Measurements from ENCODE around the gene DDX10. TPM values are rescaled to one million over a fixed set of nuclear protein-coding genes. Genes with fewer than 3 reads are reported as not detected.

The DDX10 gene
- total RNA-seq, 1 experiment from 2014 or later: 78.3 TPM

GRCh38 chr11:108847298-108847990, 182.6 kb downstream of the DDX10 start:
- Mint-ChIP-seq H3K36me3 (ENCODE audit: insufficient read depth, unreplicated experiment) (peaks cover 6% of the 10 kb centered on the region), H3K4me3 (ENCODE audit: unreplicated experiment) (no peak overlapping the region), H3K27me3 (ENCODE audit: insufficient read depth, unreplicated experiment) (no peaks in the 10 kb centered on the region), H3K27ac (ENCODE audit: unreplicated experiment) (no peak overlapping the region), H3K4me1 (ENCODE audit: low read depth, unreplicated experiment) (no peaks in the 10 kb centered on the region), H3K9me3 (ENCODE audit: unreplicated experiment) (no peaks in the 10 kb centered on the region)
- no peaks in the 10 kb centered on the region for H3K27me3 ChIP-seq (replicated peaks; ENCODE audit: control insufficient read depth, insufficient read depth, low read length)
- intact Hi-C loops (cut with micrococcal nuclease; ENCODE audit: unreplicated experiment): no loop called here
- H3K4me1 ChIP-seq: no peaks in the 10 kb centered on the region
- ChIA-PET POLR2A (no interaction called here), CTCF (no interaction called here)
- no peak overlapping the region for H3K4me3 ChIP-seq (ENCODE audit: low read depth, low read length)
- no TSS peak for BruUV-seq (replicated peaks)
- TF ChIP-seq, protein P1, sequence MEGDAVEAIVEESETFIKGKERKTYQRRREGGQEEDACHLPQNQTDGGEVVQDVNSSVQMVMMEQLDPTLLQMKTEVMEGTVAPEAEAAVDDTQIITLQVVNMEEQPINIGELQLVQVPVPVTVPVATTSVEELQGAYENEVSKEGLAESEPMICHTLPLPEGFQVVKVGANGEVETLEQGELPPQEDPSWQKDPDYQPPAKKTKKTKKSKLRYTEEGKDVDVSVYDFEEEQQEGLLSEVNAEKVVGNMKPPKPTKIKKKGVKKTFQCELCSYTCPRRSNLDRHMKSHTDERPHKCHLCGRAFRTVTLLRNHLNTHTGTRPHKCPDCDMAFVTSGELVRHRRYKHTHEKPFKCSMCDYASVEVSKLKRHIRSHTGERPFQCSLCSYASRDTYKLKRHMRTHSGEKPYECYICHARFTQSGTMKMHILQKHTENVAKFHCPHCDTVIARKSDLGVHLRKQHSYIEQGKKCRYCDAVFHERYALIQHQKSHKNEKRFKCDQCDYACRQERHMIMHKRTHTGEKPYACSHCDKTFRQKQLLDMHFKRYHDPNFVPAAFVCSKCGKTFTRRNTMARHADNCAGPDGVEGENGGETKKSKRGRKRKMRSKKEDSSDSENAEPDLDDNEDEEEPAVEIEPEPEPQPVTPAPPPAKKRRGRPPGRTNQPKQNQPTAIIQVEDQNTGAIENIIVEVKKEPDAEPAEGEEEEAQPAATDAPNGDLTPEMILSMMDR (IDR thresholded peaks at IDR 0.05; ENCODE audit: insufficient read depth in 1 of 2, low read depth in 1 of 2, low read length in 1 of 2, severe bottlenecking in 1 of 2, unreplicated experiment in 1 of 2): no peak
- no peaks in the 10 kb centered on the region for H3K9me3 ChIP-seq
- H3K36me3 ChIP-seq (ENCODE audit: control insufficient read depth, insufficient read depth, low read length): no peaks in the 10 kb centered on the region
- DNase-seq: no peak

GRCh38 chr11:108851781-108852180, 186.9 kb downstream of the DDX10 start:
- Histone ChIP-seq H3K36me3 (ENCODE audit: control insufficient read depth, insufficient read depth, low read length) (no peaks in the 10 kb centered on the region), H3K9me3 (no peaks in the 10 kb centered on the region), H3K4me3 (ENCODE audit: low read depth, low read length) (no peak overlapping the region), H3K27me3 (replicated peaks; ENCODE audit: control insufficient read depth, insufficient read depth, low read length) (no peaks in the 10 kb centered on the region), H3K4me1 (no peaks in the 10 kb centered on the region)
- H3K36me3 Mint-ChIP-seq (ENCODE audit: insufficient read depth, unreplicated experiment): peaks cover 6% of the 10 kb centered on the region
- no peaks in the 10 kb centered on the region for H3K9me3 Mint-ChIP-seq (ENCODE audit: unreplicated experiment)
- no peak overlapping the region for H3K27ac Mint-ChIP-seq (ENCODE audit: unreplicated experiment)
- CTCF ChIA-PET: no interaction called here
- DNase-seq: no peak
- intact Hi-C loops (cut with micrococcal nuclease; ENCODE audit: unreplicated experiment): no loop called here
- no peak overlapping the region for H3K4me3 Mint-ChIP-seq (ENCODE audit: unreplicated experiment)
- no peaks in the 10 kb centered on the region for H3K4me1 Mint-ChIP-seq (ENCODE audit: low read depth, unreplicated experiment)
- TF ChIP-seq, protein P1 (IDR thresholded peaks at IDR 0.05; ENCODE audit: insufficient read depth in 1 of 2, low read depth in 1 of 2, low read length in 1 of 2, severe bottlenecking in 1 of 2, unreplicated experiment in 1 of 2): no peak
- BruUV-seq (replicated peaks): no TSS peak
- no peaks in the 10 kb centered on the region for H3K27me3 Mint-ChIP-seq (ENCODE audit: insufficient read depth, unreplicated experiment)
- POLR2A ChIA-PET: no interaction called here

- peaks cover 6% of the 10 kb centered on the region for H3K36me3 Mint-ChIP-seq (ENCODE audit: insufficient read depth, unreplicated experiment)
- H3K27ac Mint-ChIP-seq (ENCODE audit: unreplicated experiment): no peak overlapping the region
- no peaks in the 10 kb centered on the region for H3K4me1 Mint-ChIP-seq (ENCODE audit: low read depth, unreplicated experiment)
- H3K9me3 Mint-ChIP-seq (ENCODE audit: unreplicated experiment): no peaks in the 10 kb centered on the region
- ChIA-PET CTCF (no interaction called here), POLR2A (no interaction called here)
- H3K4me1 ChIP-seq: no peaks in the 10 kb centered on the region
- no peak overlapping the region for H3K4me3 ChIP-seq (ENCODE audit: low read depth, low read length)
- BruUV-seq (replicated peaks): no TSS peak
- DNase-seq: no peak
- TF ChIP-seq, protein P1 (IDR thresholded peaks at IDR 0.05; ENCODE audit: insufficient read depth in 1 of 2, low read depth in 1 of 2, low read length in 1 of 2, severe bottlenecking in 1 of 2, unreplicated experiment in 1 of 2): no peak
- H3K4me3 Mint-ChIP-seq (ENCODE audit: unreplicated experiment): no peak overlapping the region
- no peaks in the 10 kb centered on the region for H3K9me3 ChIP-seq
- intact Hi-C loops (cut with micrococcal nuclease; ENCODE audit: unreplicated experiment): no loop called here
- no peaks in the 10 kb centered on the region for H3K27me3 ChIP-seq (replicated peaks; ENCODE audit: control insufficient read depth, insufficient read depth, low read length)
- no peaks in the 10 kb centered on the region for H3K36me3 ChIP-seq (ENCODE audit: control insufficient read depth, insufficient read depth, low read length)
- H3K27me3 Mint-ChIP-seq (ENCODE audit: insufficient read depth, unreplicated experiment): no peaks in the 10 kb centered on the region
These were observed 187.8 kb downstream of the DDX10 start for GRCh38 chr11:108852701-108853100.

All from Caco-2 (cell line).